H1 (cell line): Measurements from ENCODE around the gene TGFBI. TPM values are rescaled to one million over a fixed set of nuclear protein-coding genes. Genes with fewer than 3 reads are reported as not detected.

Experiments
- CTCF ChIA-PET: fragments of 300-600 bp; sonication (Branson Sonifier 250); formaldehyde crosslinking; loops from one replicate; lab custom pipeline; 2021; ENCODE audit not compliant: partially characterized antibody; lab: Charles Lee
- POLR2A ChIA-PET: fragments of 300-600 bp; sonication (Branson Sonifier 250); formaldehyde crosslinking; loops from one replicate; lab custom pipeline; 2021; ENCODE audit warnings: inconsistent platforms; ENCODE audit not compliant: partially characterized antibody; lab: Charles Lee
- DNase-seq, 2 experiments: peaks; one replicate each; pipeline versions ENCODE4 v3.0.0 to v3.0.0-alpha.2; 2010 to 2022; ENCODE audit warnings: low spot score in 2 of 2, low read depth in 1 of 2, mixed read lengths in 1 of 2
- FAIRE-seq: peaks from 2 replicates; lab custom pipeline; 2011; peaks lifted over from hg19 to GRCh38; lab: Jason Lieb, UNC
- H2AFZ ChIP-seq: 2 replicates; pipeline ENCODE4 v1.8.1; 2012; ENCODE audit warnings: low read length, inconsistent platforms
- H2AK5ac ChIP-seq: 2 replicates; pipeline ENCODE4 v1.6.1; 2013; ENCODE audit warnings: low read depth, low read length
- H2BK120ac ChIP-seq: replicated peaks from 2 replicates; pipeline ENCODE3; 2013; ENCODE audit warnings: low read depth, low read length, inconsistent platforms
- H2BK12ac ChIP-seq: 2 replicates; pipeline ENCODE4 v1.6.1; 2013; ENCODE audit warnings: low read depth, low read length
- H2BK15ac ChIP-seq: 2 replicates; pipeline ENCODE4 v1.6.1; 2013; ENCODE audit warnings: low read length
- H2BK20ac ChIP-seq: 2 replicates; pipeline ENCODE4 v1.6.1; 2013; ENCODE audit warnings: low read length
- H2BK5ac ChIP-seq: 2 replicates; pipeline ENCODE4 v1.6.1; 2013; ENCODE audit warnings: low read depth, low read length
- H3K14ac ChIP-seq: 2 replicates; pipeline ENCODE4 v1.6.1; 2013; ENCODE audit warnings: inconsistent platforms; ENCODE audit not compliant: insufficient read length
- H3K18ac ChIP-seq: 2 replicates; pipeline ENCODE4 v1.6.1; 2013; ENCODE audit warnings: low read length; ENCODE audit errors: extremely low read depth
- H3K23ac ChIP-seq: 2 replicates; pipeline ENCODE4 v1.6.1; 2013; ENCODE audit warnings: inconsistent platforms; ENCODE audit not compliant: insufficient read length
- H3K23me2 ChIP-seq: 2 replicates; pipeline ENCODE4 v1.6.1; 2013; ENCODE audit warnings: low read depth, low read length
- H3K27ac ChIP-seq: 2 replicates; pipeline ENCODE4 v1.6.1; 2011; ENCODE audit warnings: low read depth, low read length, inconsistent platforms
- H3K27me3 ChIP-seq, 4 experiments: replicated peaks in 1 of 4; 1 replicate in 1 of 4; 2 replicates in 3 of 4; pipeline versions ENCODE4 v1.6.1 to v1.8.1; 2011 to 2013; ENCODE audit warnings: low read length in 3 of 4, mild to moderate bottlenecking in 3 of 4, inconsistent platforms in 2 of 4, mixed read lengths in 2 of 4, moderate library complexity in 1 of 4; ENCODE audit not compliant: control insufficient read depth in 3 of 4, insufficient read depth in 3 of 4; ENCODE audit errors: extremely low read depth in 1 of 4
- H3K36me3 ChIP-seq, 4 experiments: 2 replicates each; pipeline versions ENCODE4 v1.6.1 to v1.8.1; 2011 to 2013; ENCODE audit warnings: mild to moderate bottlenecking in 4 of 4, low read length in 3 of 4, moderate library complexity in 2 of 4, control low read depth in 1 of 4, inconsistent platforms in 1 of 4; ENCODE audit not compliant: insufficient read depth in 4 of 4, control insufficient read depth in 2 of 4
- H3K4ac ChIP-seq: replicated peaks from 2 replicates; pipeline ENCODE3; 2013; ENCODE audit warnings: low read length, low read depth, mixed read lengths, inconsistent platforms; ENCODE audit not compliant: insufficient read length
- H3K4me1 ChIP-seq, 4 experiments: replicated peaks in 1 of 4; 1 replicate in 1 of 4; 2 replicates in 3 of 4; pipeline versions ENCODE4 v1.6.1 to v1.8.1; 2011 to 2013; ENCODE audit warnings: low read length in 3 of 4, inconsistent platforms in 2 of 4, mixed read lengths in 1 of 4; ENCODE audit not compliant: insufficient read depth in 4 of 4, control insufficient read depth in 3 of 4
- H3K4me2 ChIP-seq, 2 experiments: 2 replicates each; pipeline versions ENCODE4 v1.6.1 to v1.8.1; 2011 to 2013; ENCODE audit warnings: low read depth in 2 of 2, low read length in 2 of 2, control low read depth in 1 of 2, inconsistent platforms in 1 of 2, mild to moderate bottlenecking in 1 of 2; ENCODE audit not compliant: insufficient read depth in 1 of 2
- H3K4me3 ChIP-seq, 4 experiments: fragments of 200-600, 300-600 bp in 1 of 4; sonication (generic), shearing (Covaris generic), sonication (Bioruptor Twin) in 1 of 4; 2 replicates each; pipeline versions ENCODE4 v1.5.1 to v1.8.1; 2011 to 2016; ENCODE audit warnings: low read length in 4 of 4, low read depth in 3 of 4, control low read depth in 2 of 4, inconsistent platforms in 2 of 4, mild to moderate bottlenecking in 2 of 4, mixed read lengths in 1 of 4, moderate library complexity in 1 of 4; ENCODE audit not compliant: insufficient read depth in 2 of 4; ENCODE audit errors: extremely low read depth in 1 of 4
- H3K56ac ChIP-seq: replicated peaks from 2 replicates; pipeline ENCODE3; 2013; ENCODE audit warnings: low read depth, mild to moderate bottlenecking, mixed read lengths, low read length, inconsistent platforms; ENCODE audit not compliant: insufficient read length
- H3K79me1 ChIP-seq: 2 replicates; pipeline ENCODE4 v1.6.1; 2013; ENCODE audit warnings: low read depth, low read length, control low read depth
- H3K79me2 ChIP-seq, 2 experiments: 2 replicates each; pipeline versions ENCODE4 v1.6.1 to v1.8.1; 2012 to 2013; ENCODE audit warnings: low read length in 2 of 2, mild to moderate bottlenecking in 2 of 2, inconsistent platforms in 1 of 2; ENCODE audit not compliant: insufficient read depth in 2 of 2, control insufficient read depth in 1 of 2
- H3K9ac ChIP-seq, 4 experiments: replicated peaks in 1 of 4; 1 replicate in 1 of 4; 2 replicates in 3 of 4; pipeline versions ENCODE4 v1.6.1 to v1.8.1; 2011 to 2013; ENCODE audit warnings: low read depth in 3 of 4, low read length in 3 of 4, control low read depth in 2 of 4, mild to moderate bottlenecking in 2 of 4, moderate library complexity in 2 of 4, inconsistent platforms in 1 of 4; ENCODE audit errors: extremely low read depth in 1 of 4
- H3K9me3 ChIP-seq, 2 experiments: 2 replicates each; pipeline versions ENCODE4 v1.6.1 to v1.8.1; 2012 to 2013; ENCODE audit warnings: mild to moderate bottlenecking in 2 of 2, moderate library complexity in 2 of 2, control low read depth in 1 of 2, inconsistent platforms in 1 of 2, low read depth in 1 of 2, low read length in 1 of 2, mixed read lengths in 1 of 2; ENCODE audit not compliant: insufficient read depth in 2 of 2
- H4K20me1 ChIP-seq, 2 experiments: replicated peaks in 1 of 2; 2 replicates each; pipeline versions ENCODE3 to v1.8.1; 2011 to 2013; ENCODE audit warnings: inconsistent platforms in 2 of 2, low read length in 2 of 2, mild to moderate bottlenecking in 1 of 2; ENCODE audit not compliant: insufficient read depth in 2 of 2, control insufficient read depth in 1 of 2
- H4K5ac ChIP-seq: 2 replicates; pipeline ENCODE4 v1.6.1; 2013; ENCODE audit warnings: low read length, low read depth, mixed read lengths, inconsistent platforms; ENCODE audit not compliant: insufficient read length
- H4K8ac ChIP-seq: 2 replicates; pipeline ENCODE4 v1.8.0; 2013; ENCODE audit warnings: mild to moderate bottlenecking, moderate library complexity, low read length, inconsistent platforms; ENCODE audit not compliant: insufficient read depth; ENCODE audit errors: extremely low read depth
- H4K91ac ChIP-seq: replicated peaks from 2 replicates; pipeline ENCODE3; 2013; ENCODE audit warnings: low read length, mixed read lengths, inconsistent platforms; ENCODE audit not compliant: insufficient read length
- ASH2L ChIP-seq: fragments of 200-600, 300-600 bp; sonication (generic); IDR thresholded peaks from one replicate; pipeline ENCODE4 v1.7.1; 2017; ENCODE audit warnings: low read length
- BCL11A ChIP-seq, 2 experiments: IDR thresholded peaks; one replicate each; pipeline ENCODE4 v1.6.1; 2011; ENCODE audit warnings: low read depth in 2 of 2, low read length in 2 of 2, mild to moderate bottlenecking in 2 of 2
- CBX5 ChIP-seq: fragments of 300-800, 300-1000 bp; sonication (generic); IDR thresholded peaks from 2 replicates; pipeline ENCODE4 v1.7.1; 2016; ENCODE audit warnings: antibody characterized with exemption, low read length, low read depth
- CHD2 ChIP-seq: IDR thresholded peaks from 2 replicates; pipeline ENCODE4 v1.6.1; 2012; ENCODE audit warnings: low read length, improper control_type of control experiment
- FOSL1 ChIP-seq: IDR thresholded peaks from 2 replicates; pipeline ENCODE4 v1.6.1; 2011; ENCODE audit warnings: mild to moderate bottlenecking, low read depth, low read length, moderate library complexity; ENCODE audit not compliant: insufficient read depth
- HDAC6 ChIP-seq: IDR thresholded peaks from one replicate; pipeline ENCODE4 v1.7.1; 2012; ENCODE audit warnings: low read depth, mild to moderate bottlenecking, inconsistent platforms, low read length, moderate library complexity
- KDM1A ChIP-seq: fragments of 200-600, 300-600 bp; sonication (generic); IDR thresholded peaks from 2 replicates; pipeline ENCODE4 v1.7.1; 2016; ENCODE audit warnings: mild to moderate bottlenecking, low read length, borderline replicate concordance
- KDM5A ChIP-seq: fragments of 200-600 bp; IDR thresholded peaks from 2 replicates; pipeline ENCODE4 v1.7.1; 2012; ENCODE audit warnings: mild to moderate bottlenecking, low read length, inconsistent platforms, mixed read lengths
- NRF1 ChIP-seq: IDR thresholded peaks from 2 replicates; pipeline ENCODE4 v1.6.1; 2011; ENCODE audit warnings: mild to moderate bottlenecking, low read depth, low read length, improper control_type of control experiment
- POU5F1 ChIP-seq: IDR thresholded peaks from 2 replicates; pipeline ENCODE4 v1.6.1; 2011; ENCODE audit warnings: low read depth, mild to moderate bottlenecking, low read length, moderate library complexity
- RNF2 ChIP-seq: fragments of 200-900, 300-1000 bp; sonication (generic); IDR thresholded peaks from 2 replicates; pipeline ENCODE4 v1.7.1; 2016; ENCODE audit warnings: borderline replicate concordance, low read depth, mild to moderate bottlenecking, antibody characterized with exemption, low read length; ENCODE audit not compliant: poor library complexity, severe bottlenecking; ENCODE audit errors: missing control alignments
- SIRT6 ChIP-seq: IDR thresholded peaks from one replicate; pipeline ENCODE4 v1.7.1; 2012; ENCODE audit warnings: low read length, inconsistent platforms
- SP4 ChIP-seq: IDR thresholded peaks from 2 replicates; pipeline ENCODE4 v1.6.1; 2012; ENCODE audit warnings: low read length, inconsistent platforms
- TAF1 ChIP-seq: IDR thresholded peaks from 2 replicates; pipeline ENCODE4 v1.6.1; 2011; ENCODE audit warnings: mild to moderate bottlenecking, low read depth, low read length
- TBP ChIP-seq: IDR thresholded peaks from 2 replicates; pipeline ENCODE4 v1.6.1; 2011; ENCODE audit warnings: low read depth, low read length, improper control_type of control experiment
- TCF12 ChIP-seq: IDR thresholded peaks from 2 replicates; pipeline ENCODE4 v1.6.1; 2011; ENCODE audit warnings: low read depth, mild to moderate bottlenecking, low read length
- WGBS, 2 experiments: shearing (Covaris generic) in 1 of 2; methylation state at CpG; one replicate each; pipeline versions ENCODE4 v1.1.6 to v1.1.7; 2013 to 2015; ENCODE audit warnings: low lambda C conversion rate in 2 of 2, mixed read lengths in 2 of 2, inconsistent platforms in 1 of 2, low coverage in 1 of 2, missing lambda C conversion rate in 1 of 2; ENCODE audit not compliant: insufficient replicate concordance in 2 of 2, insufficient coverage in 1 of 2, insufficient read length in 1 of 2; ENCODE audit errors: extremely low coverage in 1 of 2, missing lambda C conversion rate in 1 of 2; 5-methylcytosine and 5-hydroxymethylcytosine counted together
- polyA plus RNA-seq, 7 experiments: library from polyadenylated mRNA; depleted of rRNA in 3 of 7; stranded (reverse) in 5 of 7; unstranded in 2 of 7; fragments of >200 nt in 5 of 7; fragments of 200-250 nt in 2 of 7; gene quantifications; 1 replicate in 5 of 7; 2 replicates in 1 of 7; 4 replicates in 1 of 7; pipeline versions ENCODE4 v1.2.1 to v1.2.3, GENCODE V29; 2011 to 2013; ENCODE audit warnings: missing spikeins in 2 of 7, mixed read lengths in 2 of 7
- total RNA-seq: library from RNA; stranded (reverse); fragmentation: NEBNext Ultra II Directional; extraction: Animal tissue kit (Norgen Biotek cat#: 25700); gene quantifications from 2 replicates; pipeline ENCODE4 v1.2.1, GENCODE V29; 2021

TGFBI gene
- total and polyA plus RNA-seq, 2 of the 8 experiments (the other 6 are each of a cell fraction or from before 2014, with no cell fraction given): 6.0 to 8.5 TPM

- Histone ChIP-seq H3K4ac (no peak overlapping the region), H3K4me1 (no peaks in the 10 kb centered on the region), H4K91ac (no peak overlapping the region), H2BK5ac (no peak overlapping the region), H3K79me1 (no peaks in the 10 kb centered on the region), H2BK15ac (no peak overlapping the region), H3K27me3 (no peaks in the 10 kb centered on the region), H3K4me3 (no peak overlapping the region), H2BK120ac (no peak overlapping the region), H3K23ac (no peak overlapping the region), H3K9me3 (no peaks in the 10 kb centered on the region), H2BK12ac (no peak overlapping the region), H4K5ac (no peak overlapping the region), H4K8ac (no peak overlapping the region), H3K14ac (no peak overlapping the region), H3K36me3 (no peaks in the 10 kb centered on the region), H3K56ac (no peak overlapping the region), H3K23me2 (no peaks in the 10 kb centered on the region), H4K20me1 (no peaks in the 10 kb centered on the region), H2AK5ac (no peak overlapping the region), H3K4me2 (no peak overlapping the region), H3K9ac (no peak overlapping the region), H3K79me2 (no peaks in the 10 kb centered on the region), H3K18ac (no peak overlapping the region), H2AFZ (no peak overlapping the region), H2BK20ac (no peak overlapping the region), H3K27ac (no peak overlapping the region)
- no peak for DNase-seq
- 87% methylated on average over 8 of the region's 8 CpGs; no CpG with 5 or more reads in 1 of the 2 experiments for WGBS, 2 experiments
- POLR2A ChIA-PET: no interaction called here
- CTCF ChIA-PET: interaction anchor here (2.8 kb wide), 1 partner anchor 9 kb away, joined by 30 read pairs; no protein-coding TSS in a partner anchor
- FAIRE-seq: no peak
- TF ChIP-seq TAF1 (no peak), RNF2 (no peak), TCF12 (no peak), KDM1A (no peak), SP4 (no peak), ASH2L (no peak), BCL11A (IDR thresholded peaks at IDR 0.05; ENCODE audit: low read depth in 2 of 2, low read length in 2 of 2) (no peak), KDM5A (no peak), SIRT6 (no peak), TBP (no peak), CHD2 (no peak), HDAC6 (no peak), FOSL1 (no peak), POU5F1 (no peak), CBX5 (no peak), NRF1 (no peak)
Measured at GRCh38 chr5:136047858-136048257, 19.1 kb downstream of the TGFBI start.
